ENCODE measurements around the gene LMNB1.
A peak's percentile ranks its signal among the peaks of the same experiment; 100 is the strongest.
"Not testable (repeated sequence)": the region's sequence is repeated elsewhere in the genome, so short reads cannot be mapped to it uniquely, and the experiment has no call there.

Gene LMNB1

DNA sequence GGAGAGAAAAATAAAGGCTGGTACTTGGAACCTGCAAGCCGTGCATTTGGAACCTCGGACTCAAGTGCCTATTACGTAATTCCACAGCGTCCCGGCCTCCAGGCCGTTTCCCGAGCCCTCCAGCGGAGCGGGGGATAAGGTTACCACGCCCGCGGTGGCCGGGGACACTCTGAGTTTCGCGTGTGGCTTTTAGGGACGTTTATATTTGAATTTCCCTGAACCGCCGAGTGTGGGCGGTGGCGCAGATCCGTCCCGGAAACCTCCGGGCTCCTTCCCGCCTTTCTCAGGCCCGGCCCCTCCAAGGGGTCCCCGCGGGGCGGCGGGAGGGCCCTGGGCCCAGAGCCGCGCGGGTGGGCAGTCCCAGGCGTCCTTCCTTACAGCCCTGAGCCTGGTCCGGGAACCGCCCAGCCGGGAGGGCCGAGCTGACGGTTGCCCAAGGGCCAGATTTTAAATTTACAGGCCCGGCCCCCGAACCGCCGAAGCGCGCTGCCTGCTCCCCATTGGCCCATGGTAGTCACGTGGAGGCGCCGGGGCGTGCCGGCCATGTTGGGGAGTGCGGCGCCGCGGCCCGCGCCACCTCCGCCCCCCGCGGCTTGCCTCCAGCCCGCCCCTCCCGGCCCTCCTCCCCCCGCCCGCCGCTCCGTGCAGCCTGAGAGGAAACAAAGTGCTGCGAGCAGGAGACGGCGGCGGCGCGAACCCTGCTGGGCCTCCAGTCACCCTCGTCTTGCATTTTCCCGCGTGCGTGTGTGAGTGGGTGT lies at the start of gene LMNB1:
TSS of gene LMNB1 (plus strand) at position 638 of the 758 bp plus-strand sequence. CDS start 373 bp downstream, outside the sequence.
- DNase-seq (ENCODE audit: low read depth): peak; percentile 79

DNA sequence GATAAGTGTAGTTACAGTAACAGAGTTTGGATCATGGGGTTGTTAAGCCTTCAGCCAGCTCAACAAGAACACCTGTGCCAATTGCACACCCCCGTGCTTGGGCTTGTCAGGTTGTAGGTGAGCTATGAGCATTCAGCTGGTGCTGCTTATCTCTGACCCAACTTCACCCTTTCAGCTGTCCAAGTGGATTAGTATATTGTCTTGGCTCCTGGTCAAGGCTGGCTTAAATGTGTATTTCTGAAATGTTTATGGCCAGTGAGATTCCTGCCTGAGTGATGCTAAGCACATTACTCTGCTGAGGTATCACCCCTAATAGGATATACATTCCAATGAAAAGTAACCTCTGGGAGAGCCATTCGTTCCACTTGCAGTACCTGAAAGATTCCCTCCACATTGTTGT lies 44.2 kb upstream of the LMNB1 start:
- no peak for DNase-seq (ENCODE audit: low read depth)

- not testable (repeated sequence) for DNase-seq (ENCODE audit: low read depth)
Measured at GRCh38 chr5:126734573-126734972, 42.4 kb upstream of the LMNB1 start.

GRCh38 chr5:126736141-126736540 lies 40.8 kb upstream of the LMNB1 start:
- no peak for DNase-seq (ENCODE audit: low read depth)

DNA sequence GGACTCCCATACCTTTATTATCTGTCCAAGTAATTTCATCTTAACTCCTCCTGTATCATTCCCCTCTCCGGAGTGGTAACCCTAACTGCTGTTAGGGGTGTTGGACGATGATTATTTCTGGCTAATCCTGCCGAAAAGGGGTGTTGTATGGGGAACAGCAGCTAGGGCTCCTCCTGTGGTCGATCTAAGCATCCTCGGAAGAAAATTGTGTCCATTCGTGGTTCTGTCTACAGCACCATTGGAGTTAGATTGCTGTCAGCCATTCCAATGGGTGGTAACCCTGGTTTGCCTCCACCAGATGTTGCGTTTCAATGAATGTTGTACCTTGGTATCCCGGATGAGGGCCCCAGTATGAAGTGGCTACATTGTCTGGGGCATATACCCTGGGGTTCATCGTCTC lies 35.6 kb upstream of the LMNB1 start:
- no peak for DNase-seq (ENCODE audit: low read depth)

DNA sequence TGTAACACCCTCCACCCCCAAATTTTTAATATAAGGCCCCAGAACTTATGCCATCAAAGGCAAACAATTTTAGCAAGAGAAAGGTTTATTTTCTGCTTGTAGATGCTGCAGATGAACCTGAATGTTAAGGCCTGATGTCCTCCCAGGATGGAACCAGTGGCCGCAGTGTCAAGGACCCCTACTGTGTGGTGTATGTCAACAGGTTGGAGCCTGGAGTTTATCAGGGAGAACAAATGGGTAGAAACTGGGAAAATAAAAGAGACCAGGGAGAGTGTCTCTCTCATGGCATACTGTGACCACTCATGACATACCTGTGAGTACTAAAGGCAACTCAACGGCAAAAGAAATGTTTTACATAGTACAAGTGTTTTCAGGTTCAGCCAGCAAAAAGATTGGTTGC lies 34.5 kb upstream of the LMNB1 start:
- DNase-seq (ENCODE audit: low read depth): no peak

- no peak for DNase-seq (ENCODE audit: low read depth)
Measured at GRCh38 chr5:126744836-126745235, 32.1 kb upstream of the LMNB1 start.

- DNase-seq (ENCODE audit: low read depth): no peak
Measured at GRCh38 chr5:126745259-126745992, 31.5 kb upstream of the LMNB1 start.

GRCh38 chr5:126746290-126746689 lies 30.6 kb upstream of the LMNB1 start:
- no peak for DNase-seq (ENCODE audit: low read depth)

GRCh38 chr5:126752081-126752785 lies 24.7 kb upstream of the LMNB1 start:
- DNase-seq (ENCODE audit: low read depth): no peak

- DNase-seq (ENCODE audit: low read depth): no peak
Measured at GRCh38 chr5:126753227-126753626, 23.7 kb upstream of the LMNB1 start.

GRCh38 chr5:126754609-126755008 lies 22.3 kb upstream of the LMNB1 start:
- no peak for DNase-seq (ENCODE audit: low read depth)

DNA sequence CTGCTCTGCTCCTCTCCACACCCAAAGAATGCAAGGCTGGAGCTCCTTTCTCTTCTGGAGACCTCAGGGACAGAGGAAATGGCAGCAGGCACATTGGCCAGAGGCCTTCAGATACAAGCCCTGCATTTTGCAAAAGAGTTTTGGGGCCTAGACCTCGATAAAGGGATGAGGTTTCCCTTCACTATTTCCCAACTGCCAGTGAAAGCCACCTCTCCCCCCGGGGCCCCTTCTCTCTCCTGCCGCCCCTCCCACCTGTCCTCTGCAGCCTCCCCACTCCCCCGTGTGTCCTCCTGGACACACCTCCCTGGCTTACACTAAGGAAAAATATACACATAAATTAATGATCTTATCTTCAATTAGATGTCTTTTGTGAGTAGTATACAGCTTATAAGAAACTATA lies 21.3 kb upstream of the LMNB1 start:
- no peak for DNase-seq (ENCODE audit: low read depth)

- DNase-seq (ENCODE audit: low read depth): no peak
Measured at GRCh38 chr5:126757713-126758357, 19.1 kb upstream of the LMNB1 start.

DNA sequence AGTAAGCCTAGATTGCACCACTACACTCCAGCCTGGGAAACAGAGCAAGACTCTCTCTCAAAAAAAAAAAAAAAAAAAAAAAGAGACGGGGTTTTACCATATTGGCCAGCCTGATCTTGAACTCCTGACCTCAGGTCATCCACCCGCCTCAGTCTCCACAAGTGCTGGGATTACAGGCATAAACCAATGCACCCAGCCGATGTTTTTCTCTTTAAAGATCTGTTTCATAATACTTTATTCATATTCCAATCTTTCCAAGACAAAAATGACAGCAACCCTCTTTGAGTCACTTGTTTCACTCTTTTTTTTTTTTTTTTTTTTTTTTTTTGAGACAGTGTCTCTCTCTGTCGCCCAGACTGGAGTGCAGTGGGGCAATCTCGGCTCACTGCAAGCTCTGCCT lies 13.6 kb upstream of the LMNB1 start:
- DNase-seq (ENCODE audit: low read depth): no peak

DNA sequence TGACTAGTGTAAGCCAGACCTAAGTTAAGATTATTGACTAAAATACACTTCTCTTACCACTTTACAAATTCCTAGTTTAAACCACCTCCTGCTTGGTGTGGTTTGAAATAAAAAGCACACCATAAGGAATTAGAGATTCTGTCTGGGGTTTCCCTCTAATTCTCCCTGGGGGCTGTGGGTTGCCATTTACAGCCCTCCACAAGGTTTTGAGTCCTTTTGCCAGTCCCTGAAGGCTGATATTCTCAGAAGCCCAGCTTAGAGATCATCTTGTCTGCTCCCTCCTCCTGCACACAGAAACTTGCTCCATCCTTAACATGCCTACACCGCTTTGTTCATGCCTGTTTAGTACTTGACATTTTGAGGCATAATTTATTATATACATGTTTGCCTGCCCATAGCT lies 7.2 kb upstream of the LMNB1 start:
- DNase-seq (ENCODE audit: low read depth): no peak

- DNase-seq (ENCODE audit: low read depth): not testable (repeated sequence)
Measured at GRCh38 chr5:126773536-126773935, 3.4 kb upstream of the LMNB1 start.

- DNase-seq (ENCODE audit: low read depth): not testable (repeated sequence)
Measured at GRCh38 chr5:126774595-126774994, 2.3 kb upstream of the LMNB1 start.

- no peak for DNase-seq (ENCODE audit: low read depth)
Measured at GRCh38 chr5:126777257-126777974, 480 bp downstream of the LMNB1 start.

- peak; percentile 71 for DNase-seq (ENCODE audit: low read depth)
Measured at GRCh38 chr5:126777975-126778674, 1.2 kb downstream of the LMNB1 start.
